B cell (primary cell): Measurements from ENCODE around the gene BNIPL. TPM values are rescaled to one million over a fixed set of nuclear protein-coding genes. Genes with fewer than 3 reads are reported as not detected.

Experiments used
- ATAC-seq: fragments of 200-7000 bp; cut with Tn5 transposase; one replicate; pipeline ENCODE4 v1.10.0; 2021; ENCODE audit warnings: low read depth, mild to moderate bottlenecking, moderate number of reproducible peaks, moderate library complexity
- CTCF ChIA-PET: fragments of 350-600 bp; sonication (Branson Sonifier 250); formaldehyde crosslinking; loops from one replicate; lab custom pipeline; 2021; ENCODE audit warnings: antibody characterized with exemption, inconsistent platforms; lab: Charles Lee
- POLR2A ChIA-PET: fragments of 350-600 bp; sonication (Branson Sonifier 250); formaldehyde crosslinking; loops from one replicate; lab custom pipeline; 2021; ENCODE audit warnings: antibody characterized with exemption; lab: Charles Lee
- DNase-seq: peaks from one replicate; pipeline ENCODE4 v3.0.0; 2013
- H2AFZ ChIP-seq: 2 replicates; pipeline ENCODE4 v1.6.1; 2012; ENCODE audit warnings: mild to moderate bottlenecking, low read depth, low read length; ENCODE audit not compliant: insufficient read depth, poor library complexity, severe bottlenecking
- H3K27ac ChIP-seq, 2 donors: 1 replicate in 1 of 2; 2 replicates in 1 of 2; pipeline ENCODE4 v1.5.1; 2012 to 2013; ENCODE audit warnings: low read length in 2 of 2, mild to moderate bottlenecking in 2 of 2, moderate library complexity in 1 of 2
- H3K27me3 ChIP-seq, 4 experiments: fragments of 200-600 bp in 1 of 4; sonication (generic) in 1 of 4; replicated peaks in 1 of 4; 1 replicate in 2 of 4; 2 replicates in 2 of 4; pipeline versions ENCODE4 v1.6.1 to v1.7.0; 2013 to 2016; ENCODE audit warnings: low read length in 3 of 4, mild to moderate bottlenecking in 2 of 4, mixed read lengths in 1 of 4, moderate library complexity in 1 of 4; ENCODE audit not compliant: insufficient read depth in 4 of 4, control insufficient read depth in 3 of 4; ENCODE audit errors: control extremely low read depth in 1 of 4
- H3K36me3 ChIP-seq, 2 experiments: replicated peaks in 1 of 2; 1 replicate in 1 of 2; 2 replicates in 1 of 2; pipeline versions ENCODE4 v1.6.1 to v1.7.1; 2013; ENCODE audit warnings: low read length in 1 of 2; ENCODE audit not compliant: insufficient read depth in 2 of 2, control insufficient read depth in 1 of 2; ENCODE audit errors: control extremely low read depth in 1 of 2, extremely low read depth in 1 of 2
- H3K4me1 ChIP-seq, 2 donors: fragments of 200-600 bp in 1 of 2; sonication (generic) in 1 of 2; 1 replicate in 1 of 2; 2 replicates in 1 of 2; pipeline versions ENCODE4 v1.5.1 to v1.6.1; 2013 to 2017; ENCODE audit warnings: low read length in 2 of 2; ENCODE audit not compliant: control insufficient read depth in 2 of 2, insufficient read depth in 2 of 2
- H3K4me2 ChIP-seq: replicated peaks from 2 replicates; pipeline ENCODE3; 2012; ENCODE audit warnings: mild to moderate bottlenecking, low read depth, low read length; ENCODE audit not compliant: poor library complexity, severe bottlenecking
- H3K4me3 ChIP-seq, 5 experiments: fragments of 200-600 bp in 1 of 5; sonication (generic) in 1 of 5; 1 replicate in 3 of 5; 2 replicates in 2 of 5; pipeline versions ENCODE4 v1.5.1 to v1.7.0; 2011 to 2016; ENCODE audit warnings: low read length in 4 of 5, mild to moderate bottlenecking in 4 of 5, low read depth in 2 of 5, control low read depth in 1 of 5, moderate library complexity in 1 of 5; ENCODE audit not compliant: insufficient read depth in 1 of 5; ENCODE audit errors: control extremely low read depth in 1 of 5, extremely low read depth in 1 of 5
- H3K79me2 ChIP-seq: fragments of 200-600 bp; sonication (generic); one replicate; pipeline ENCODE4 v1.6.0; 2016; ENCODE audit warnings: low read length; ENCODE audit not compliant: control insufficient read depth, insufficient read depth
- H3K9ac ChIP-seq: fragments of 200-600 bp; sonication (generic); 2 replicates; pipeline ENCODE4 v1.6.1; 2017; ENCODE audit warnings: mild to moderate bottlenecking, low read length, moderate library complexity
- H3K9me3 ChIP-seq, 3 donors: one replicate each; pipeline versions ENCODE4 v1.6.1 to v1.7.1; 2013; ENCODE audit warnings: low read length in 2 of 3; ENCODE audit not compliant: control insufficient read depth in 2 of 3, insufficient read depth in 1 of 3; ENCODE audit errors: control extremely low read depth in 1 of 3
- H4K20me1 ChIP-seq: 2 replicates; pipeline ENCODE4 v1.6.0; 2012; ENCODE audit warnings: mild to moderate bottlenecking, low read length; ENCODE audit not compliant: insufficient read depth, control insufficient read depth, poor library complexity, severe bottlenecking
- H3K27ac Mint-ChIP-seq: one replicate; pipeline ENCODE4 v1.8.0; 2021; ENCODE audit warnings: mixed read lengths
- H3K27me3 Mint-ChIP-seq: one replicate; pipeline ENCODE4 v1.8.0; 2021; ENCODE audit warnings: mixed read lengths
- H3K4me1 Mint-ChIP-seq: one replicate; pipeline ENCODE4 v1.8.0; 2021; ENCODE audit warnings: mixed read lengths
- H3K4me3 Mint-ChIP-seq: one replicate; pipeline ENCODE4 v1.8.0; 2021; ENCODE audit warnings: mixed read lengths
- H3K9me3 Mint-ChIP-seq: one replicate; pipeline ENCODE4 v1.8.0; 2022; ENCODE audit warnings: mixed read lengths; ENCODE audit not compliant: insufficient read depth
- CTCF ChIP-seq: fragments of 200-600 bp; IDR thresholded peaks from one replicate; pipeline ENCODE4 v1.8.0; 2022; ENCODE audit warnings: antibody characterized with exemption, mild to moderate bottlenecking
- EZH2 ChIP-seq: IDR thresholded peaks from 2 replicates; pipeline ENCODE4 v1.6.1; 2012; ENCODE audit warnings: borderline replicate concordance, low read depth, mild to moderate bottlenecking, moderate library complexity, low read length; ENCODE audit not compliant: insufficient read depth, poor library complexity, severe bottlenecking
- WGBS: methylation state at CpG from one replicate; pipeline ENCODE4 v1.1.5; 2013; ENCODE audit warnings: missing lambda C conversion rate; ENCODE audit not compliant: insufficient coverage; 5-methylcytosine and 5-hydroxymethylcytosine counted together
- intact Hi-C: fragments of 100-400 bp; cut with micrococcal nuclease; formaldehyde crosslinking; loops from one replicate; pipeline ENCODE4 v1.10.0; 2022
- polyA plus RNA-seq: library from polyadenylated mRNA; depleted of rRNA; stranded (reverse); fragments of >200 nt; gene quantifications from 2 replicates; pipeline ENCODE4 v1.2.3, GENCODE V29; 2012
- total RNA-seq, 2 donors: library from RNA; stranded (reverse); fragments of 120-200 nt in 1 of 2; gene quantifications; 1 replicate in 1 of 2; 2 replicates in 1 of 2; pipeline versions ENCODE4 v1.2.3 to v1.2.4, GENCODE V29; 2013 to 2022

BNIPL gene
- total and polyA plus RNA-seq, 2 donors (not counting 1 experiment from before 2014, with no cell fraction given) = 0.81 to 2.5 TPM

DNA sequence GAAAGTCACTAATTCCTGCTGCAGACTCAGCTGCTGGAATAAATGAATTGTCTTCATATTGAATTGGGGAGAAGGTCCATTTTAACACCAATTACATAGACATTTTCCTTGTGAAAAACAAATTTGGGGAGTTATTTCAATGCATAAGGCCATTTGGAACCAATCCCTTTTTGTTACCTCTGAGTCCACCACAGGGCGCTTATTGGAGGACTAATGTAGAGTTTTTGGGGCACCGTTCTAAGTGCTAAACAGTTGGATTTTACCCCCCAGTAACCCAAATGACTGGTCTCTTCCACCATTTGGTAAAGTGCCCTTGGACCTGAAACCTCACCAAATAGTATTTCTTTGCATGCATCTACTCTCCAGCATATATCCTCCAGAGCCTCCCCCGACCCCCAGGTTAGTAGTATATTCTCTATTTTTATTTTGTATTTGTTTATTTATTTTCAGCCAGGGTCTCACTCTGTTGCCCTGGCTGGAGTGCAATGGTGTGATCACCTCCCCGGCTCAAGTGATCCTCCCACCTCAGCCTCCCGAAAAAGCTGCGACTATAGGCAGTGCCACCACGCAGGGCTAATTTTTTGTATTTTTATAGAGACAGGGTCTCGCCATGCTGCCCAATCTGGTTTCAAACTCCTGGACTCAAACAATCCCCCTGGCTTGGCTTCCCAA, 26.6 kb upstream of the BNIPL start:
- DNase-seq (no peak), ATAC-seq (no peak)
- Histone ChIP-seq H3K9ac (no peak overlapping the region), H3K4me2 (peak overlapping the region; percentile 97), H3K79me2 (peaks cover 77% of the 10 kb centered on the region), H3K9me3 (no peaks in the 10 kb centered on the region), H3K27me3 (no peaks in the 10 kb centered on the region), H3K36me3 (peaks cover 3 to 10% of the 10 kb centered on the region in 2 experiments), H2AFZ (no peak overlapping the region), H3K4me1 (peaks cover 39 to 46% of the 10 kb centered on the region in 2 donors), H4K20me1 (no peaks in the 10 kb centered on the region), H3K4me3 (no peak overlapping the region), H3K27ac (no peak overlapping the region)
- peak overlapping the region; percentile 90 for H3K4me3 Mint-ChIP-seq
- TF ChIP-seq CTCF = no peak
- no peak for TF ChIP-seq EZH2
- no peaks in the 10 kb centered on the region for H3K27me3 Mint-ChIP-seq
- POLR2A ChIA-PET = interaction anchor here (0.5 to 1.5 kb wide), 3 partner anchors 50 to 1082 kb away, joined by 3 to 7 read pairs (median 4); partner anchors contain the start of gene MLLT11
- H3K27ac Mint-ChIP-seq = no peak overlapping the region
- H3K4me1 Mint-ChIP-seq = peaks cover 60% of the 10 kb centered on the region
- CTCF ChIA-PET = interaction anchor here (0.7 to 0.8 kb wide), 3 partner anchors 15 to 723 kb away, joined by 3 to 8 read pairs (median 3); no protein-coding TSS in a partner anchor
- no peaks in the 10 kb centered on the region for H3K9me3 Mint-ChIP-seq
- 100% methylated on average over 1 of the region's 8 CpGs for WGBS
- intact Hi-C loops = loop anchor here (5.0 kb wide), 1 partner anchor 448 kb away; no protein-coding TSS in a partner anchor

DNA sequence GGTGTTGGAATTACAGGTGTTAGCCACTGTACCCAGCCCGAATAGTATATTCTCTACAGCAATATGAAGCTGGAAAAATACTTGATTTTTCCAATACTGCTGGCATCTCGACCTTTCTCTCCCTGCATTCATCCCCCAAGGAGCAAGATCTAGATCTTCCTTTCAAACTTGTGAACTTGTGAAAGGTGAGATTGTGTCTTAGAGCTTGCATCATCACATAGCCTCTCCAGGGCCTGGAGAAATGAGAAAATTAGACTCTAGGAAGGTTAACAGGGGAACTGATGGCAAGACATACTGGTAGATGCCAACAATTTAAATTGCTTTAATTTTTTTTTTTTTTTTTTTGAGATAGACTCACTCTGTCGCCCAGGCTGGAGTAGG, 26.1 kb upstream of the BNIPL start:
- H3K9me3 Mint-ChIP-seq = no peaks in the 10 kb centered on the region
- Histone ChIP-seq H3K27ac (no peak overlapping the region), H3K9ac (no peak overlapping the region), H3K4me1 (peaks cover 36 to 40% of the 10 kb centered on the region in 2 donors), H2AFZ (no peak overlapping the region), H3K4me3 (no peak overlapping the region), H3K4me2 (no peak overlapping the region), H3K79me2 (peaks cover 74% of the 10 kb centered on the region), H4K20me1 (no peaks in the 10 kb centered on the region), H3K36me3 (peaks cover 3 to 10% of the 10 kb centered on the region in 2 experiments), H3K27me3 (no peaks in the 10 kb centered on the region), H3K9me3 (no peaks in the 10 kb centered on the region)
- ATAC-seq (no peak), DNase-seq (no peak)
- intact Hi-C loops = no loop called here
- H3K27me3 Mint-ChIP-seq = no peaks in the 10 kb centered on the region
- ChIA-PET CTCF (interaction anchor here (0.7 to 1.1 kb wide), 3 partner anchors 9 to 723 kb away, joined by 3 to 8 read pairs (median 3); no protein-coding TSS in a partner anchor), POLR2A (no interaction called here)
- no peak overlapping the region for H3K27ac Mint-ChIP-seq
- H3K4me3 Mint-ChIP-seq = peak overlapping the region; percentile 7
- TF ChIP-seq EZH2 = no peak
- no peak for TF ChIP-seq CTCF
- peaks cover 57% of the 10 kb centered on the region for H3K4me1 Mint-ChIP-seq
- WGBS = 100% methylated on average over 1 of the region's 3 CpGs
